HUES64 (cell line): ENCODE results near the gene SHE.

Source experiments
- H3K27ac ChIP-seq: 2 replicates; pipeline ENCODE4 v1.7.0; 2013; ENCODE audit warnings: low read depth, low read length, inconsistent platforms
- H3K27me3 ChIP-seq: 2 replicates; pipeline ENCODE4 v1.6.1; 2013; ENCODE audit warnings: mild to moderate bottlenecking, low read length; ENCODE audit not compliant: insufficient read depth
- H3K36me3 ChIP-seq: 2 replicates; pipeline ENCODE4 v1.6.1; 2013; ENCODE audit warnings: mild to moderate bottlenecking, low read length; ENCODE audit not compliant: insufficient read depth
- H3K4me1 ChIP-seq: 2 replicates; pipeline ENCODE4 v1.6.1; 2013; ENCODE audit warnings: mild to moderate bottlenecking, low read length, moderate library complexity; ENCODE audit not compliant: insufficient read depth
- H3K4me3 ChIP-seq: 2 replicates; pipeline ENCODE4 v1.5.1; 2013; ENCODE audit warnings: mild to moderate bottlenecking, low read length, moderate library complexity
- H3K9ac ChIP-seq: 2 replicates; pipeline ENCODE4 v1.6.1; 2013; ENCODE audit warnings: mild to moderate bottlenecking, low read depth, low read length
- H3K9me3 ChIP-seq: 2 replicates; pipeline ENCODE4 v1.6.1; 2013; ENCODE audit warnings: low read depth, low read length; ENCODE audit not compliant: insufficient read depth
- WGBS: fragments of 150-250, 120-280 bp; methylation state at CpG from one replicate; pipeline ENCODE4 v1.1.7; 2013; ENCODE audit warnings: missing lambda C conversion rate; 5-methylcytosine and 5-hydroxymethylcytosine counted together

SHE gene

GRCh38 chr1:154430903-154431302, 71.3 kb downstream of the SHE start:
- 5% methylated on average over 11 of the region's 11 CpGs for WGBS
- Histone ChIP-seq H3K27me3 (no peaks in the 10 kb centered on the region), H3K27ac (no peak overlapping the region; the same call in 1 of the 2 replicates), H3K4me1 (peaks cover 19% of the 10 kb centered on the region), H3K4me3 (no peak overlapping the region), H3K9ac (no peak overlapping the region), H3K9me3 (no peaks in the 10 kb centered on the region), H3K36me3 (no peaks in the 10 kb centered on the region)

DNA sequence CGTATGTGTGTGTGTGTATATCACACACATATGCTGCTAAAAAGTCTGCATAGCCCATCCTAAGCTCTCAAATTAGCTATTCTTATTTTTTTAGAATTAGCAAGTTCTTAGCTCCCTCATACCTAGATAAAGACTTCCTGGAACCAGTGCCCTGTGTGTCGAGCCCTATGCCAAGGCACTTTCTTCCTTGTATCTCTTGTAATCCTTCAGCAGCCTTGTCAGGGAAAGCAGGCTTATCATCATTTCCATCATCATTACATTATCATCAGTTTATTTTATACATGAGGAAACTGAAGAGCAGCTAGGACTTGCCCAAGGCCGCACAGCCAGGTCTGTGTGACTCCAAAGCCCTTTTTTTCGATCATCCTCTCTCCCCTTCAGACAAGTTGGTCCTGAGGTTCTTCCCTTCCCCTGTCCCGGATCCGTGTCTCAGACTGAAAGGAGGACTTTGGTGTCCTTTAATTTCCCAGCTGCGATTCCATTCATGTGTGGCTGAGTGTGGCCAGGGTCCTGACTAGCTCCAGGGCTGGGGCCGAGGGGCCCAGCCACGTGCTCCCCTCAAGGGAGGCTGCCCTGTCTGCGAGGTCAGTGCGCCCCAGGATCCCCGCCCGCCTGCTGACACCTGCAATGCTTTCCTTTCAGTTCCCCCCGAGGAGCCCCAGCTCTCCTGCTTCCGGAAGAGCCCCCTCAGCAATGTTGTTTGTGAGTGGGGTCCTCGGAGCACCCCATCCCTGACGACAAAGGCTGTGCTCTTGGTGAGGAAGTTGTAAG, 72.2 kb downstream of the SHE start:
- Histone ChIP-seq H3K9me3 (no peaks in the 10 kb centered on the region), H3K4me3 (no peak overlapping the region), H3K27me3 (no peaks in the 10 kb centered on the region), H3K4me1 (peaks cover 19% of the 10 kb centered on the region), H3K9ac (no peak overlapping the region), H3K36me3 (no peaks in the 10 kb centered on the region), H3K27ac (no peak overlapping the region; the same call in 1 of the 2 replicates)
- 61% methylated on average over 16 of the region's 17 CpGs for WGBS
